ENCODE results near the gene HS3ST1. TPM values are rescaled to one million over a fixed set of nuclear protein-coding genes. Genes with fewer than 3 reads are reported as not detected.

HS3ST1 gene
- 0.09 and 0.37 TPM in 2 replicates for total RNA-seq
- long read RNA-seq: 0 reads

GRCh38 chr4:11428231-11428898, at the start of gene HS3ST1:
Gene HS3ST1, minus strand, starts transcription at chr4:11428894. Its CDS starts 28,889 bp downstream, at chr4:11400005.
- peaks cover 16% of the 10 kb centered on the region for H3K4me1 Mint-ChIP-seq
- no peaks in the 10 kb centered on the region for H3K9me3 Mint-ChIP-seq
- H3K36me3 Mint-ChIP-seq (ENCODE audit: low read depth): no peaks in the 10 kb centered on the region
- peak within 1 kb of the TSS; percentile 79 for H3K4me3 Mint-ChIP-seq
- TF ChIP-seq CTCF (conservative IDR thresholded peaks at IDR 0.05): no peak
- DNase-seq (ENCODE audit: low read depth, low spot score): no peak
- peaks cover 76% of the 10 kb centered on the region for H3K27me3 Mint-ChIP-seq (ENCODE audit: low read depth)
- H3K27ac Mint-ChIP-seq (ENCODE audit: unreplicated experiment): no peak within 1 kb of the TSS

- Mint-ChIP-seq H3K9me3 (no peaks in the 10 kb centered on the region), H3K4me3 (no peak overlapping the region)
Observed at GRCh38 chr4:11475871-11476270, 47.2 kb upstream of the HS3ST1 start.

GRCh38 chr4:11474146-11474545, 45.5 kb upstream of the HS3ST1 start:
- Mint-ChIP-seq H3K36me3 (ENCODE audit: low read depth) (peaks cover 2% of the 10 kb centered on the region), H3K4me3 (no peak overlapping the region)
- no peak for DNase-seq (ENCODE audit: low read depth, low spot score)

More at GRCh38 chr4:11475871-11476270, 47.2 kb upstream of the HS3ST1 start:
- Mint-ChIP-seq H3K27ac (ENCODE audit: unreplicated experiment) (no peak overlapping the region), H3K4me1 (peaks cover 3% of the 10 kb centered on the region), H3K27me3 (ENCODE audit: low read depth) (no peaks in the 10 kb centered on the region), H3K36me3 (ENCODE audit: low read depth) (peaks cover 2% of the 10 kb centered on the region)
- no peak for DNase-seq (ENCODE audit: low read depth, low spot score)
- TF ChIP-seq CTCF (conservative IDR thresholded peaks at IDR 0.05): no peak

GRCh38 chr4:11472535-11472934, 43.8 kb upstream of the HS3ST1 start:
- H3K4me1 Mint-ChIP-seq: peaks cover 3% of the 10 kb centered on the region
- DNase-seq (ENCODE audit: low read depth, low spot score): no peak
- no peak for TF ChIP-seq CTCF (conservative IDR thresholded peaks at IDR 0.05)
- H3K27me3 Mint-ChIP-seq (ENCODE audit: low read depth): no peaks in the 10 kb centered on the region
- H3K36me3 Mint-ChIP-seq (ENCODE audit: low read depth): no peaks in the 10 kb centered on the region
- H3K9me3 Mint-ChIP-seq: no peaks in the 10 kb centered on the region
- H3K4me3 Mint-ChIP-seq: no peak overlapping the region
- H3K27ac Mint-ChIP-seq (ENCODE audit: unreplicated experiment): no peak overlapping the region

More at GRCh38 chr4:11474146-11474545, 45.5 kb upstream of the HS3ST1 start:
- Mint-ChIP-seq H3K4me1 (peaks cover 3% of the 10 kb centered on the region), H3K27me3 (ENCODE audit: low read depth) (no peaks in the 10 kb centered on the region), H3K27ac (ENCODE audit: unreplicated experiment) (no peak overlapping the region), H3K9me3 (no peaks in the 10 kb centered on the region)
- no peak for TF ChIP-seq CTCF (conservative IDR thresholded peaks at IDR 0.05)

GRCh38 chr4:11471618-11472017, 42.9 kb upstream of the HS3ST1 start:
- TF ChIP-seq CTCF (conservative IDR thresholded peaks at IDR 0.05): no peak
- peaks cover 3% of the 10 kb centered on the region for H3K4me1 Mint-ChIP-seq
- no peak overlapping the region for H3K4me3 Mint-ChIP-seq
- no peaks in the 10 kb centered on the region for H3K27me3 Mint-ChIP-seq (ENCODE audit: low read depth)
- no peak overlapping the region for H3K27ac Mint-ChIP-seq (ENCODE audit: unreplicated experiment)
- H3K36me3 Mint-ChIP-seq (ENCODE audit: low read depth): no peaks in the 10 kb centered on the region
- DNase-seq (ENCODE audit: low read depth, low spot score): no peak
- H3K9me3 Mint-ChIP-seq: no peaks in the 10 kb centered on the region
